B cell (primary cell): Measurements from ENCODE around the gene CLDN7.

Experiments used
- CTCF ChIP-seq: fragments of 200-600 bp; IDR thresholded peaks from one replicate; pipeline ENCODE4 v1.8.0; 2022; ENCODE audit warnings: antibody characterized with exemption, mild to moderate bottlenecking
- EZH2 ChIP-seq: IDR thresholded peaks from 2 replicates; pipeline ENCODE4 v1.6.1; 2012; ENCODE audit warnings: borderline replicate concordance, low read depth, mild to moderate bottlenecking, moderate library complexity, low read length; ENCODE audit not compliant: insufficient read depth, poor library complexity, severe bottlenecking

GRCh38 chr17:7237266-7237760 lies 25.0 kb downstream of the CLDN7 start:
- TF ChIP-seq CTCF (no peak), EZH2 (no peak)
